ENCODE results near the gene EXOSC7. TPM values are rescaled to one million over a fixed set of nuclear protein-coding genes. Genes with fewer than 3 reads are reported as not detected.

The EXOSC7 gene
- total and polyA plus RNA-seq, 9 of the 15 experiments (the other 6 are each of a cell fraction or from before 2014, with no cell fraction given) = 88.5 to 237 (median 112) TPM

DNA sequence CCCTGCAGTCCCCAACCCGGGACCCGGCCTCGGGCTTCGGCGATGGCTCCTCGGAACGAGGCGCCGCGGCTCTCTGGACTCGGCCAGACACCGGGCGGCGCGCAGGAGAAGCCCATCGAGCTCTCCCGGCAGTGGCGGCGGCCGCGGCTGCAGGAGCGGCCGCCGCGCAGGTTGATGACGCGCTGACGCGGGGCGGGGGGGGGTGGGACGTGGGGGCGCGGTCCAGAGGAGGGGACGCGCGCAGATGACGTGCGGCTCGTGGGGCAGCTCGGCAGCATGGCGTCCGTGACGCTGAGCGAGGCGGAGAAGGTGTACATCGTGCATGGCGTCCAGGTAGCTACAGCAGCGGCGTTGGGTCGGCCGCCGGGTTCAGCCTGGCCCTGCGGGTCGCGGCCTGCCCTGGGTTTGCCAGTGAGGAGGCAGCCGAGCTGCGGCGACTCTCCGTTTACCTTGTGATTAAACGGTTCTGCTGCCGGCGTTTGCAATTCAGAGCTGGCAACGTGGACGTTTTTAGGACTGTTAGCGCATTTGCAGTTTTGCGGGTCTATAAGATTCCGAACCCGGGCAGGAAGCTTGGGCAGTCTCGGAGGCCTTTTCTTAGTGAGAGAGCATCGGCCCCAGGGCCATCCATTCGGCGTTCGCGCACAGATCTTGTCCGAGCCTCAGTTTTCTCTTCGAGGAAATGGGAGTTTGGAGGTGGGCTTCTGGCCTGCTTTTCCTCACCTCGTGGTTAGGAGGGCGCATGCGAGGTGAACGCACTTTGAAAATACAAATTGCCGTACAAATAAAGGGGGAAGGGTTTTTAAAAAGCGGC is at the start of gene EXOSC7, which contains the start of gene ZDHHC3 (continued):
- TF ChIP-seq, protein P1, sequence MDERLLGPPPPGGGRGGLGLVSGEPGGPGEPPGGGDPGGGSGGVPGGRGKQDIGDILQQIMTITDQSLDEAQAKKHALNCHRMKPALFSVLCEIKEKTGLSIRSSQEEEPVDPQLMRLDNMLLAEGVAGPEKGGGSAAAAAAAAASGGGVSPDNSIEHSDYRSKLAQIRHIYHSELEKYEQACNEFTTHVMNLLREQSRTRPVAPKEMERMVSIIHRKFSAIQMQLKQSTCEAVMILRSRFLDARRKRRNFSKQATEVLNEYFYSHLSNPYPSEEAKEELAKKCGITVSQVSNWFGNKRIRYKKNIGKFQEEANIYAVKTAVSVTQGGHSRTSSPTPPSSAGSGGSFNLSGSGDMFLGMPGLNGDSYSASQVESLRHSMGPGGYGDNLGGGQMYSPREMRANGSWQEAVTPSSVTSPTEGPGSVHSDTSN (CRISPR knock-in tag; IDR thresholded peaks at IDR 0.05; ENCODE audit: low read depth) = no peak
- TF ChIP-seq, protein P1 (tag; conservative IDR thresholded peaks at IDR 0.05; ENCODE audit: low read depth) = no peak
- TF ChIP-seq, protein P2, sequence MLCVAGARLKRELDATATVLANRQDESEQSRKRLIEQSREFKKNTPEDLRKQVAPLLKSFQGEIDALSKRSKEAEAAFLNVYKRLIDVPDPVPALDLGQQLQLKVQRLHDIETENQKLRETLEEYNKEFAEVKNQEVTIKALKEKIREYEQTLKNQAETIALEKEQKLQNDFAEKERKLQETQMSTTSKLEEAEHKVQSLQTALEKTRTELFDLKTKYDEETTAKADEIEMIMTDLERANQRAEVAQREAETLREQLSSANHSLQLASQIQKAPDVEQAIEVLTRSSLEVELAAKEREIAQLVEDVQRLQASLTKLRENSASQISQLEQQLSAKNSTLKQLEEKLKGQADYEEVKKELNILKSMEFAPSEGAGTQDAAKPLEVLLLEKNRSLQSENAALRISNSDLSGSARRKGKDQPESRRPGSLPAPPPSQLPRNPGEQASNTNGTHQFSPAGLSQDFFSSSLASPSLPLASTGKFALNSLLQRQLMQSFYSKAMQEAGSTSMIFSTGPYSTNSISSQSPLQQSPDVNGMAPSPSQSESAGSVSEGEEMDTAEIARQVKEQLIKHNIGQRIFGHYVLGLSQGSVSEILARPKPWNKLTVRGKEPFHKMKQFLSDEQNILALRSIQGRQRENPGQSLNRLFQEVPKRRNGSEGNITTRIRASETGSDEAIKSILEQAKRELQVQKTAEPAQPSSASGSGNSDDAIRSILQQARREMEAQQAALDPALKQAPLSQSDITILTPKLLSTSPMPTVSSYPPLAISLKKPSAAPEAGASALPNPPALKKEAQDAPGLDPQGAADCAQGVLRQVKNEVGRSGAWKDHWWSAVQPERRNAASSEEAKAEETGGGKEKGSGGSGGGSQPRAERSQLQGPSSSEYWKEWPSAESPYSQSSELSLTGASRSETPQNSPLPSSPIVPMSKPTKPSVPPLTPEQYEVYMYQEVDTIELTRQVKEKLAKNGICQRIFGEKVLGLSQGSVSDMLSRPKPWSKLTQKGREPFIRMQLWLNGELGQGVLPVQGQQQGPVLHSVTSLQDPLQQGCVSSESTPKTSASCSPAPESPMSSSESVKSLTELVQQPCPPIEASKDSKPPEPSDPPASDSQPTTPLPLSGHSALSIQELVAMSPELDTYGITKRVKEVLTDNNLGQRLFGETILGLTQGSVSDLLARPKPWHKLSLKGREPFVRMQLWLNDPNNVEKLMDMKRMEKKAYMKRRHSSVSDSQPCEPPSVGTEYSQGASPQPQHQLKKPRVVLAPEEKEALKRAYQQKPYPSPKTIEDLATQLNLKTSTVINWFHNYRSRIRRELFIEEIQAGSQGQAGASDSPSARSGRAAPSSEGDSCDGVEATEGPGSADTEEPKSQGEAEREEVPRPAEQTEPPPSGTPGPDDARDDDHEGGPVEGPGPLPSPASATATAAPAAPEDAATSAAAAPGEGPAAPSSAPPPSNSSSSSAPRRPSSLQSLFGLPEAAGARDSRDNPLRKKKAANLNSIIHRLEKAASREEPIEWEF (CRISPR knock-in tag; IDR thresholded peaks at IDR 0.05) = no peak
- TF ChIP-seq ZNF76 (CRISPR knock-in tag; IDR thresholded peaks at IDR 0.05; ENCODE audit: borderline replicate concordance) = no peak
- TF ChIP-seq, protein P3, sequence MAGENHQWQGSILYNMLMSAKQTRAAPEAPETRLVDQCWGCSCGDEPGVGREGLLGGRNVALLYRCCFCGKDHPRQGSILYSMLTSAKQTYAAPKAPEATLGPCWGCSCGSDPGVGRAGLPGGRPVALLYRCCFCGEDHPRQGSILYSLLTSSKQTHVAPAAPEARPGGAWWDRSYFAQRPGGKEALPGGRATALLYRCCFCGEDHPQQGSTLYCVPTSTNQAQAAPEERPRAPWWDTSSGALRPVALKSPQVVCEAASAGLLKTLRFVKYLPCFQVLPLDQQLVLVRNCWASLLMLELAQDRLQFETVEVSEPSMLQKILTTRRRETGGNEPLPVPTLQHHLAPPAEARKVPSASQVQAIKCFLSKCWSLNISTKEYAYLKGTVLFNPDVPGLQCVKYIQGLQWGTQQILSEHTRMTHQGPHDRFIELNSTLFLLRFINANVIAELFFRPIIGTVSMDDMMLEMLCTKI (IDR thresholded peaks at IDR 0.05; ENCODE audit: partially characterized antibody) = no peak
- TF ChIP-seq PHTF2 (CRISPR knock-in tag; IDR thresholded peaks at IDR 0.05) = no peak
- TF ChIP-seq BDP1 (IDR thresholded peaks at IDR 0.05; ENCODE audit: insufficient read depth, insufficient read length) = no peak
- TF ChIP-seq STAT5B (CRISPR knock-in tag; IDR thresholded peaks at IDR 0.05) = no peak
- no peak for TF ChIP-seq ZFPM2 (CRISPR knock-in tag; IDR thresholded peaks at IDR 0.05)
- TF ChIP-seq PHB (CRISPR knock-in tag; IDR thresholded peaks at IDR 0.05) = no peak
- no peak for TF ChIP-seq GATAD2A (IDR thresholded peaks at IDR 0.05)
- TF ChIP-seq TEAD2 (tag; IDR thresholded peaks at IDR 0.05) = no peak
- peak; percentile 88 for TF ChIP-seq SIN3B (IDR thresholded peaks at IDR 0.05; ENCODE audit: low read depth)
- TF ChIP-seq, protein P4, sequence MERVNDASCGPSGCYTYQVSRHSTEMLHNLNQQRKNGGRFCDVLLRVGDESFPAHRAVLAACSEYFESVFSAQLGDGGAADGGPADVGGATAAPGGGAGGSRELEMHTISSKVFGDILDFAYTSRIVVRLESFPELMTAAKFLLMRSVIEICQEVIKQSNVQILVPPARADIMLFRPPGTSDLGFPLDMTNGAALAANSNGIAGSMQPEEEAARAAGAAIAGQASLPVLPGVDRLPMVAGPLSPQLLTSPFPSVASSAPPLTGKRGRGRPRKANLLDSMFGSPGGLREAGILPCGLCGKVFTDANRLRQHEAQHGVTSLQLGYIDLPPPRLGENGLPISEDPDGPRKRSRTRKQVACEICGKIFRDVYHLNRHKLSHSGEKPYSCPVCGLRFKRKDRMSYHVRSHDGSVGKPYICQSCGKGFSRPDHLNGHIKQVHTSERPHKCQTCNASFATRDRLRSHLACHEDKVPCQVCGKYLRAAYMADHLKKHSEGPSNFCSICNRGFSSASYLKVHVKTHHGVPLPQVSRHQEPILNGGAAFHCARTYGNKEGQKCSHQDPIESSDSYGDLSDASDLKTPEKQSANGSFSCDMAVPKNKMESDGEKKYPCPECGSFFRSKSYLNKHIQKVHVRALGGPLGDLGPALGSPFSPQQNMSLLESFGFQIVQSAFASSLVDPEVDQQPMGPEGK (CRISPR knock-in tag; IDR thresholded peaks at IDR 0.05; ENCODE audit: borderline replicate concordance) = no peak
- no peak for TF ChIP-seq ZNF324 (CRISPR knock-in tag; IDR thresholded peaks at IDR 0.05)
- TF ChIP-seq ZNF717 (CRISPR knock-in tag; IDR thresholded peaks at IDR 0.05) = no peak

Data from K562 (cell line).